ENCODE measurements around the gene THSD7A.

Gene THSD7A

DNA sequence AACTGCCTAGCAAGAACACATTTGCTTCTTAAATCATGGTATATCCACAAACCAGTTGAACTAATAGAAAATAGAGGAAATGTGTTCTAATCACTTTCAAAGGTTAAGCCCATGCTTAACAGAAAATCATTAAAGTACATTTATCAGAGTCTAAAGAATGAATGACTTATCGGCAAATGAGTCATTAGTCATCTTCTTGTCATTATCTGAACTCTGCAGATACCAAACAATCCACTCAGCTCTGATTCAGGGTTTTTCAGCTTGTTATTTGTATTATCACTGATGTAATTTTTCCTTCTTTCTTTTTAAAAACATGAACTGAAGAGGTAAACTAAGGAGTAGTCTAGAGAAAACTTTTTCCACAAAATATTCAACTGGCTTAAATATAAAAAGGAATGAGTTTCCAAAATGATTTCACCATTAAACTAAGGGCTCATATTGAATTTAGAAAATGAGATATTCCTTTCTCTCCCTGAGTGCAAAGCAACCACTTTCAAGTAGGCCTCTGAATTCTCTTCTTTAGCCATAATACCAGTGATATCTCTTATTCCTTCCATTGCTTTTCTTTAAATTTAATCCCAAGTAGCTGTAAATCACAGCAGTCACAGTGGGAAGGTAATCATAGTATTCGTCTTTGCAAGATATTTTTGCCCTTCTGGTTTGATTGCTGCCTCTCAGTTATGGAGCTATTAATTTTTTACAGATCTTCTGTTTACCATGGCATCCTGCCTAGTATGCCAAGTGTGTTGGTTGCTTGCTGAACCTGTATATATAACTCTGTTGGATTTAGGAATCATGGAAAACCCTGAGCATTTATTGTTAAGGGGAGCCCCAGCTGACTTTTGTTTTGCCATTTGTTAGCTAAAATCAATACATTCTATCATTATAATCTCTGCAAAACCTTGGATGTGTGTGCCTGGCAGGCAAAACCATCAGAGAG is 125.1 kb downstream of the THSD7A start:
- Histone ChIP-seq H3K4me3 (ENCODE audit: low read depth, low read length) (no peak overlapping the region), H3K9ac (ENCODE audit: low read length) (no peak overlapping the region), H3K9me3 (ENCODE audit: control insufficient read depth, insufficient read depth, low read depth, low read length) (no peaks in the 10 kb centered on the region), H3K27me3 (ENCODE audit: control insufficient read depth, insufficient read depth, low read length) (no peaks in the 10 kb centered on the region), H3K36me3 (ENCODE audit: control insufficient read depth, insufficient read depth, low read length) (no peaks in the 10 kb centered on the region), H3K27ac (ENCODE audit: low read depth, low read length) (no peak overlapping the region), H3K4me1 (ENCODE audit: control insufficient read depth, insufficient read depth, low read length) (no peaks in the 10 kb centered on the region)

DNA sequence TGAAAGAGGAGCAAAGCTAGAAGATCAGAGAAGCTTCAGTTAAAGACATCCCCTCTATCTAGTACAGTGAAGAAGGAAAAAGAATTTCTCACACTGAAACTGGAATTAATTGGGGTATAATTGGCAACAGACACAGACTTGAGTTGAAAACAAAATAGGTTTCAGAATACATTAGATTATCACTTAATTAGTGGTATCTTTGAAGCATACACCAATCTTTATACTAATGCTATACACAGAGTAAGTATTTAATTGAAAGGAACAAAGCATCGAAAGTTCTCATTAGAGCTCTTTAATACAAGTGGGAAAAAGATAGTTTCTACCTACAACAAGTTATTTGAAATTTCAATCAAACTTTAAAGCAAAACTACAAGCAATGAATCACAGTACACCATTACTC is 128.2 kb downstream of the THSD7A start:
- H3K9me3 ChIP-seq (ENCODE audit: control insufficient read depth, insufficient read depth, low read depth, low read length) = no peaks in the 10 kb centered on the region
- no peak overlapping the region for H3K4me3 ChIP-seq (ENCODE audit: low read depth, low read length)
- H3K9ac ChIP-seq (ENCODE audit: low read length) = no peak overlapping the region
- no peaks in the 10 kb centered on the region for H3K4me1 ChIP-seq (ENCODE audit: control insufficient read depth, insufficient read depth, low read length)
- no peak overlapping the region for H3K27ac ChIP-seq (ENCODE audit: low read depth, low read length)
- H3K36me3 ChIP-seq (ENCODE audit: control insufficient read depth, insufficient read depth, low read length) = no peaks in the 10 kb centered on the region
- no peaks in the 10 kb centered on the region for H3K27me3 ChIP-seq (ENCODE audit: control insufficient read depth, insufficient read depth, low read length)

DNA sequence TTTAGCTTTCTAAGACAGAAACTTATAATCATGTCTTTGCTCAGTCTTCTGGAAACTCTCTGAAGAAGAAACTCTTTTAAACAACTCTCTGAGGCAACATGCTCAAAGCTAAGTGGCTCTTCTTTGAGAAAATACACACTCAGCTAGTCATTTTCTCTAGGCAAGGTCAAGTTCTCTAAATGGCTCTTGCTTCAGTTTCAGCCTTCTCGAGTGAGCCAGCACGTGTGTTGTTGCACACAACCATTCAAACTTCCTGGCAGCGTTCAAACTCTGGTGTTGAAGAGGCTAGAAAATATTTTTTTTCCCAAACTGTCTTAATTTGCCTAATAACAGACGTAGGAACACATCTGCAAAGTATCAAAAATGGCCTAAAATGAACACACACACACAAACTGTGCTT is 129.1 kb downstream of the THSD7A start:
- no peak overlapping the region for H3K27ac ChIP-seq (ENCODE audit: low read depth, low read length)
- no peaks in the 10 kb centered on the region for H3K27me3 ChIP-seq (ENCODE audit: control insufficient read depth, insufficient read depth, low read length)
- no peak overlapping the region for H3K4me3 ChIP-seq (ENCODE audit: low read depth, low read length)
- no peak overlapping the region for H3K9ac ChIP-seq (ENCODE audit: low read length)
- H3K36me3 ChIP-seq (ENCODE audit: control insufficient read depth, insufficient read depth, low read length) = no peaks in the 10 kb centered on the region
- no peaks in the 10 kb centered on the region for H3K9me3 ChIP-seq (ENCODE audit: control insufficient read depth, insufficient read depth, low read depth, low read length)
- no peaks in the 10 kb centered on the region for H3K4me1 ChIP-seq (ENCODE audit: control insufficient read depth, insufficient read depth, low read length)

DNA sequence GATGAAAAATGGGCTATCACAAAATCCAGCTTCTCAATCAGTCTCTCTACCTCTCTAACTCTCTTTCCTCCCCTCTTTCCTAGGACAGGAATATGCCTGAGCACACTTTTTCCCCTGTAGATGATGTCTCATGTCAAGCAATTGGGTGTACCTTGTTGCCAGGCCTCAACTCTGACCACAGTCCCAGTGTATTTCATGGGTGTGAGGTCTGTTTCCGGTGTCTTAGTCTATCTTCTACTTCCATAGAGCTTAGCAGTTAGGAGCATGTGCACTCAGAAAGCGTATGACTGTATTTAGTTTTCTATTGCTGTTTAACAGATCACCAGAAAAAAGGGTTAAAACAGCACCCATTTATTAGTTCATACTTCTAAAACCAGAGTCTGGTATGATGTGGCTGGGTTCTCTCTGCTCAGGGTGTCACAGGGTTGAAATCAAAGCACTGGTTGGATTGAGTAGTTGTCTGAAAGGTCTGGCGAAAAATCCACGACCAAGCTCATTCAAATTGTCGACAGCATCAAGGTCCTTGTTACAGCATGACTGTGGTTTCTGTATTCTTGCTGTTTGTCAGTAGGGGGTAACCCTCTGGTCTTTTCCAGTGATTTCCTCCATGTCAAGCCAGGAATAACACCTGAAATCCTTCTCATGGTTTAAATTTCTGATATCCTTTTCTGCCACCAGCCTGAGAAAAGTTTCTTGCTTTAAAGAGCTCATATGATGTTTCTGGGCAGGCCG is 130.0 kb downstream of the THSD7A start:
- Histone ChIP-seq H3K27ac (ENCODE audit: low read depth, low read length) (no peak overlapping the region), H3K4me3 (ENCODE audit: low read depth, low read length) (no peak overlapping the region), H3K27me3 (ENCODE audit: control insufficient read depth, insufficient read depth, low read length) (no peaks in the 10 kb centered on the region), H3K36me3 (ENCODE audit: control insufficient read depth, insufficient read depth, low read length) (no peaks in the 10 kb centered on the region), H3K9ac (ENCODE audit: low read length) (no peak overlapping the region), H3K4me1 (ENCODE audit: control insufficient read depth, insufficient read depth, low read length) (no peaks in the 10 kb centered on the region), H3K9me3 (ENCODE audit: control insufficient read depth, insufficient read depth, low read depth, low read length) (no peaks in the 10 kb centered on the region)

DNA sequence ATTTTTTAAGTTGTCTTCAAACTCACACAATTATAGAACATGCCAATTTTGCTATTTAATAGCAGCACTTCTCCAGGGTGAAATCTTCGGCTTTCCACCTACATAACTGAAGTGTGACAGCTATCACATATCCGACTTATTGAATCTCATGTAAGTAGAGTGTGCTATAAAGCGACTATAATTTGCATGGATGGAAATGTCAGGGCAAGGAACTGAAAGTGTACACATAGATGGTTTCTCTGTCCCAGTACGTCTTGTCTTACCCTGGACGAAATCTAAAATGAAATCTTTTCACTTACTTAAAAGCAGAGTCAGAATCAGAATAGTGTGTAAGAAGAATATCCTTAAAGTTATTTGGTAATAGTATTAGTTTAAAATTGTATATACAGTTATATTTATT is 132.3 kb downstream of the THSD7A start:
- H3K36me3 ChIP-seq (ENCODE audit: control insufficient read depth, insufficient read depth, low read length) = no peaks in the 10 kb centered on the region
- H3K27me3 ChIP-seq (ENCODE audit: control insufficient read depth, insufficient read depth, low read length) = no peaks in the 10 kb centered on the region
- no peaks in the 10 kb centered on the region for H3K4me1 ChIP-seq (ENCODE audit: control insufficient read depth, insufficient read depth, low read length)
- no peaks in the 10 kb centered on the region for H3K9me3 ChIP-seq (ENCODE audit: control insufficient read depth, insufficient read depth, low read depth, low read length)
- no peak overlapping the region for H3K4me3 ChIP-seq (ENCODE audit: low read depth, low read length)
- H3K9ac ChIP-seq (ENCODE audit: low read length) = no peak overlapping the region
- no peak overlapping the region for H3K27ac ChIP-seq (ENCODE audit: low read depth, low read length)

DNA sequence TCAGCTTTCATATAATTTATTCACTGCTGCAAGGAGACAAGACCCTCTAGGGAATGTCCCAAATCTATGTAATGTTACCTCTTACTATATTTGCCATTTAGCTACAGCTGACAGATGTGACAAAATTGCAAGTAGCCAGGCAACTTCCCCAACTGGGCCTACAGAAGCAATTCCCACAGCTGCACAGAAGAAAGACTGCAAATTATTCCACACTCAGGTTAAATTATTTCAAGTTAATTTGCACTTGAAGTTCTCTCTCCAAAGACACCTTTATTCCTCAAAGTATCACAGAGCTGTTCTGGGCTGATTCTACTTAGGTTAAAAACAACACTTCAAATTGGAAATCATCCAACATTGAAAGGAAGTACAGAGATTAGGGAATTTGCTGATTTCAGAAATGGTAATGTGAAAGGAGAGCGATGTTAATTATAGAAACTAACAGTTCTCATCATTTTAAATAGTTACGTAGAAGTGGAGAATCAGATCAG is 133.6 kb downstream of the THSD7A start:
- no peaks in the 10 kb centered on the region for H3K27me3 ChIP-seq (ENCODE audit: control insufficient read depth, insufficient read depth, low read length)
- H3K9me3 ChIP-seq (ENCODE audit: control insufficient read depth, insufficient read depth, low read depth, low read length) = no peaks in the 10 kb centered on the region
- H3K9ac ChIP-seq (ENCODE audit: low read length) = no peak overlapping the region
- H3K4me3 ChIP-seq (ENCODE audit: low read depth, low read length) = no peak overlapping the region
- no peaks in the 10 kb centered on the region for H3K36me3 ChIP-seq (ENCODE audit: control insufficient read depth, insufficient read depth, low read length)
- H3K27ac ChIP-seq (ENCODE audit: low read depth, low read length) = no peak overlapping the region
- no peaks in the 10 kb centered on the region for H3K4me1 ChIP-seq (ENCODE audit: control insufficient read depth, insufficient read depth, low read length)

DNA sequence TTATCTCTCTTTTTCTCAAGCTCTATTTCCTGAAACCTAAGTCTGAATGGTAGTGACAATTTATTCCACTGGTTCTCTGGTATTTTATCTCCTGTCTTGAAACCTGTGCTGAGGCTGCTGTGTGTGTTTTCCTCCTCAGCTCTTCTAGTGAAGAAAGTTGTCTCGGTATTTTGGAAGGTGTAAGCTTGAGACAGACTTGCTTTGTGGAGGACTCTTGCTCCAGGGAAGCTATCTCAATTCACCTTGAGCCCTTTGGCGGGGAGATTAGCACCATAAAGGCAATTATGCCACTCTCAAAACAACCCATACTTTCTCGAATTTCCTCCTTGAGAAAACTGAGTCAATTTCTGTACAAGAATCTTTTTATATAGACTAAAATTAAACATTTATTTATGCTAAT is 141.6 kb downstream of the THSD7A start:
- Histone ChIP-seq H3K9me3 (ENCODE audit: control insufficient read depth, insufficient read depth, low read depth, low read length) (no peaks in the 10 kb centered on the region), H3K27me3 (ENCODE audit: control insufficient read depth, insufficient read depth, low read length) (no peaks in the 10 kb centered on the region), H3K4me1 (ENCODE audit: control insufficient read depth, insufficient read depth, low read length) (peaks cover 3% of the 10 kb centered on the region; the same call in 1 of the 2 replicates), H3K27ac (ENCODE audit: low read depth, low read length) (no peak overlapping the region), H3K9ac (ENCODE audit: low read length) (no peak overlapping the region), H3K36me3 (ENCODE audit: control insufficient read depth, insufficient read depth, low read length) (no peaks in the 10 kb centered on the region), H3K4me3 (ENCODE audit: low read depth, low read length) (no peak overlapping the region)

DNA sequence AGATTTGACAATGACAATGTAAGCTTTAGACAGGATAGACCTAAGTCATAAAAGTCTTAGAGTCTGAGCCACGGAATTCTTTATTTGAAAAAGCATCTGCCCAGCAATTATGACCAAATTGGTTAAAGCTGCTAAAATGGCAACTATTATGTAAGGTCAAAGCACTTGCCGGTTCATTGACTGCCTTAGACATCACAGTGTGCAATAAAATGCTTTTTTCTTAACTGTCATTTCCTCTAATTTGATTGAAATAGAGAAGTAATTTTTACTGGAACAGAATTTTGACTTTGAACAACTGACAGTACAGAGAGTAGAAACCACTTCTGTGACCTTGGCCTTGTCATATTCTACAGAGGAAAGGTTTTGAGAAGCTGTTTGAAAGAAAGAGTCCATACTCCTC is 142.9 kb downstream of the THSD7A start:
- no peak overlapping the region for H3K27ac ChIP-seq (ENCODE audit: low read depth, low read length)
- H3K4me3 ChIP-seq (ENCODE audit: low read depth, low read length) = no peak overlapping the region
- H3K36me3 ChIP-seq (ENCODE audit: control insufficient read depth, insufficient read depth, low read length) = no peaks in the 10 kb centered on the region
- no peaks in the 10 kb centered on the region for H3K27me3 ChIP-seq (ENCODE audit: control insufficient read depth, insufficient read depth, low read length)
- H3K4me1 ChIP-seq (ENCODE audit: control insufficient read depth, insufficient read depth, low read length) = peaks cover 3% of the 10 kb centered on the region; the same call in 1 of the 2 replicates
- H3K9ac ChIP-seq (ENCODE audit: low read length) = no peak overlapping the region
- 0 out of 2 replicates have a peak, but pooled peaks cover 5% of the 10 kb centered on the region for H3K9me3 ChIP-seq (ENCODE audit: control insufficient read depth, insufficient read depth, low read depth, low read length)

DNA sequence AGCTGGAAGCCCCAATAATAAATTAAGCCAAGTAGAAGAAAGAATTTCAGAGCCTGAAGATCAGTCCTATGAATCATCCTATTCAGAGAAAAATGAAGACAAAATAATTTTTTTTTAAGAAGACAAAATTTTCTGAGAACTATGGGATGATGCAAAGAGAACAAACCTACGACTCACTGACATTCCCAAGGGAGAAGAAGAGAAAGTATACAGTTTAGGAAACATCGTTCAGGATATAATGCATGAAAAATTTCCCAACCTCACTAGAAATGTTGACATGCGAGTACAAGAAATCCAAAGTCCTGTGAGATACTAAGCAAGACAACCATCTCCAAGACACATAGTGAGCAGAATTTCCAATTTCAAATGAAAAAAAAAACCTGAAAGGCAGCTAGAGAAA is 150.5 kb downstream of the THSD7A start:
- H3K36me3 ChIP-seq (ENCODE audit: control insufficient read depth, insufficient read depth, low read length) = no peaks in the 10 kb centered on the region
- H3K9ac ChIP-seq (ENCODE audit: low read length) = no peak overlapping the region
- H3K4me1 ChIP-seq (ENCODE audit: control insufficient read depth, insufficient read depth, low read length) = no peaks in the 10 kb centered on the region
- no peak overlapping the region for H3K4me3 ChIP-seq (ENCODE audit: low read depth, low read length)
- H3K27ac ChIP-seq (ENCODE audit: low read depth, low read length) = no peak overlapping the region
- no peaks in the 10 kb centered on the region for H3K27me3 ChIP-seq (ENCODE audit: control insufficient read depth, insufficient read depth, low read length)
- 0 out of 2 replicates have a peak, but pooled peaks cover 5% of the 10 kb centered on the region for H3K9me3 ChIP-seq (ENCODE audit: control insufficient read depth, insufficient read depth, low read depth, low read length)

DNA sequence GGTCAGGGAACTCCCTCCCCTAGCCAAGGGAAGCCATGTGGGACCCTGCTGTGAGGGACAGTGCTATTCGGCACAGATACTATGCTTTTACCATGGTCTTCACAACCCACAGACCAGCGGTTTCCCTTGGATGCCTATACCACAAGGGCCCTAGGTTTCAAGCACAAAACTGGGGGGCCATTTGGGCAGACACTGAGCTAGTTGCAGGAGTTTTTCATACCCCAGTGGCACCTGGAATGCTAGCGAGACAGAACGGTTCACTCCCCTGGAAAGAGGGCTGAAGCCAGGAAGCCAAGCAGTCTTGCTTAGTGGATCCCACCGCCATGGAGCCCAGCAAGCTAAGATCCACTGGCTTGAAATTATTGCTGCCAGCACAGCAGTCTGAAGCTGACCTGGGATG is 156.8 kb downstream of the THSD7A start:
- Histone ChIP-seq H3K4me3 (ENCODE audit: low read depth, low read length) (no peak overlapping the region), H3K9me3 (ENCODE audit: control insufficient read depth, insufficient read depth, low read depth, low read length) (no peaks in the 10 kb centered on the region), H3K36me3 (ENCODE audit: control insufficient read depth, insufficient read depth, low read length) (no peaks in the 10 kb centered on the region), H3K9ac (ENCODE audit: low read length) (no peak overlapping the region), H3K27me3 (ENCODE audit: control insufficient read depth, insufficient read depth, low read length) (no peaks in the 10 kb centered on the region), H3K27ac (ENCODE audit: low read depth, low read length) (no peak overlapping the region), H3K4me1 (ENCODE audit: control insufficient read depth, insufficient read depth, low read length) (no peaks in the 10 kb centered on the region)

DNA sequence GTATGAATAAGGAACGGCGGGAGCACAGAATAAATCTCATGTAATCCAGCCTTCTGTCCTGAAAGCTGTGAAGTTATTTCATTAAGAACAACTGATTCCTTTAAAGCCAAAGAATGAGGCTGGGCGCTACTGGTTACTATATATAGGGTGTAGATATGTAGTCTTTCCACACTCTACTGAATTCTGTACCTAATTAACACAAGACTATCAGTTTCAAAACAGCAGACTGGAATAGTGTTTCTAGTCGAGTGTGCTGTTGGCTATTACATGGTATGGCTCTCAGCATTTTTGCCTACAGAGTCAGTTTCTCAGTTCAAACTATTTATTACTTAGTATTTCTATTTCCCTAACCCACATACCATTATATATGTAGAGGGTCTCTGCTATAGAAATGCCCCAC is 163.3 kb downstream of the THSD7A start:
- no peak overlapping the region for H3K27ac ChIP-seq (ENCODE audit: low read depth, low read length)
- H3K9me3 ChIP-seq (ENCODE audit: control insufficient read depth, insufficient read depth, low read depth, low read length) = no peaks in the 10 kb centered on the region
- no peaks in the 10 kb centered on the region for H3K27me3 ChIP-seq (ENCODE audit: control insufficient read depth, insufficient read depth, low read length)
- no peak overlapping the region for H3K9ac ChIP-seq (ENCODE audit: low read length)
- H3K36me3 ChIP-seq (ENCODE audit: control insufficient read depth, insufficient read depth, low read length) = no peaks in the 10 kb centered on the region
- H3K4me3 ChIP-seq (ENCODE audit: low read depth, low read length) = no peak overlapping the region
- H3K4me1 ChIP-seq (ENCODE audit: control insufficient read depth, insufficient read depth, low read length) = no peaks in the 10 kb centered on the region
